ENCODE results near the gene IGF2.

Gene IGF2

GRCh38 chr11:2105511-2105910 is 33.7 kb downstream of the IGF2 start:
- DNase-seq (ENCODE audit: extremely low read depth in 1 of 2, low read depth in 1 of 2) = no peak

GRCh38 chr11:2104524-2105440 is 34.4 kb downstream of the IGF2 start:
- DNase-seq (ENCODE audit: extremely low read depth in 1 of 2, low read depth in 1 of 2) = no peak

GRCh38 chr11:2103668-2104523 is 35.3 kb downstream of the IGF2 start:
- DNase-seq (ENCODE audit: extremely low read depth in 1 of 2, low read depth in 1 of 2) = no peak

- no peak for DNase-seq (ENCODE audit: extremely low read depth in 1 of 2, low read depth in 1 of 2)
These were observed 36.3 kb downstream of the IGF2 start for GRCh38 chr11:2102883-2103213.

GRCh38 chr11:2102132-2102882 is 36.9 kb downstream of the IGF2 start:
- no peak for DNase-seq (ENCODE audit: extremely low read depth in 1 of 2, low read depth in 1 of 2)

- no peak for DNase-seq (ENCODE audit: extremely low read depth in 1 of 2, low read depth in 1 of 2)
These were observed 38.0 kb downstream of the IGF2 start for GRCh38 chr11:2101171-2101675.

- DNase-seq (ENCODE audit: extremely low read depth in 1 of 2, low read depth in 1 of 2) = no peak
These were observed 38.6 kb downstream of the IGF2 start for GRCh38 chr11:2100361-2101170.

GRCh38 chr11:2099516-2100349 is 39.5 kb downstream of the IGF2 start:
- no peak for DNase-seq (ENCODE audit: extremely low read depth in 1 of 2, low read depth in 1 of 2)

- DNase-seq (ENCODE audit: extremely low read depth in 1 of 2, low read depth in 1 of 2) = no peak
These were observed 40.3 kb downstream of the IGF2 start for GRCh38 chr11:2098691-2099515.

GRCh38 chr11:2097998-2098690 is 41.0 kb downstream of the IGF2 start:
- DNase-seq (ENCODE audit: extremely low read depth in 1 of 2, low read depth in 1 of 2) = no peak

GRCh38 chr11:2097356-2097997 is 41.7 kb downstream of the IGF2 start:
- no peak for DNase-seq (ENCODE audit: extremely low read depth in 1 of 2, low read depth in 1 of 2)

GRCh38 chr11:2096919-2097301 is 42.3 kb downstream of the IGF2 start:
- no peak for DNase-seq (ENCODE audit: extremely low read depth in 1 of 2, low read depth in 1 of 2)

GRCh38 chr11:2096011-2096918 is 42.9 kb downstream of the IGF2 start:
- no peak for DNase-seq (ENCODE audit: extremely low read depth in 1 of 2, low read depth in 1 of 2)

- DNase-seq (ENCODE audit: extremely low read depth in 1 of 2, low read depth in 1 of 2) = no peak
These were observed 43.6 kb downstream of the IGF2 start for GRCh38 chr11:2095542-2095941.

- no peak for DNase-seq (ENCODE audit: extremely low read depth in 1 of 2, low read depth in 1 of 2)
These were observed 44.0 kb downstream of the IGF2 start for GRCh38 chr11:2095198-2095520.

GRCh38 chr11:2094354-2095197 is 44.6 kb downstream of the IGF2 start:
- no peak for DNase-seq (ENCODE audit: extremely low read depth in 1 of 2, low read depth in 1 of 2)

All from stimulated activated CD8-positive, alpha-beta memory T cell treated with anti-CD3 and anti-CD28 coated beads, Interleukin-7, amount 100 ng/mL, for 48 hours (primary cell).